Ectodermal cell (in vitro differentiated cells): Measurements from ENCODE around the gene NRCAM.
A peak's percentile ranks its signal among the peaks of the same experiment; 100 is the strongest.

Experiments
- H3K27ac ChIP-seq: 2 replicates; pipeline ENCODE4 v1.7.0; 2013; ENCODE audit warnings: mild to moderate bottlenecking, low read depth, low read length; ENCODE audit not compliant: insufficient read depth, poor library complexity, severe bottlenecking
- H3K27me3 ChIP-seq: 2 replicates; pipeline ENCODE4 v1.7.0; 2013; ENCODE audit warnings: mild to moderate bottlenecking, low read length; ENCODE audit not compliant: insufficient read depth, control insufficient read depth, poor library complexity, severe bottlenecking
- H3K36me3 ChIP-seq: one replicate; pipeline ENCODE4 v1.7.0; 2013; ENCODE audit warnings: low read length; ENCODE audit not compliant: control insufficient read depth, insufficient read depth
- H3K4me1 ChIP-seq: one replicate; pipeline ENCODE4 v1.7.0; 2013; ENCODE audit warnings: low read length; ENCODE audit not compliant: control insufficient read depth, insufficient read depth
- H3K4me3 ChIP-seq: 2 replicates; pipeline ENCODE4 v1.7.0; 2013; ENCODE audit warnings: low read depth, low read length, control low read depth; ENCODE audit not compliant: insufficient read depth
- H3K9me3 ChIP-seq: 2 replicates; pipeline ENCODE4 v1.7.0; 2013; ENCODE audit warnings: mild to moderate bottlenecking, low read length, moderate library complexity; ENCODE audit not compliant: control insufficient read depth
- WGBS, 2 experiments: methylation state at CpG; one replicate each; pipeline ENCODE4 v1.1.7; 2013; ENCODE audit warnings: missing lambda C conversion rate in 2 of 2; 5-methylcytosine and 5-hydroxymethylcytosine counted together

The NRCAM gene

GRCh38 chr7:108450160-108450559, 6.1 kb downstream of the NRCAM start:
- Histone ChIP-seq H3K4me3 (no peak overlapping the region), H3K27me3 (peaks cover 16% of the 10 kb centered on the region), H3K36me3 (no peaks in the 10 kb centered on the region), H3K27ac (no peak overlapping the region), H3K9me3 (no peaks in the 10 kb centered on the region), H3K4me1 (peaks cover 20% of the 10 kb centered on the region)
- 88 to 100% methylated on average over 1 of the region's 1 CpG for WGBS, 2 experiments

GRCh38 chr7:108449521-108449920, 6.7 kb downstream of the NRCAM start:
- peaks cover 9% of the 10 kb centered on the region for H3K27me3 ChIP-seq
- H3K4me1 ChIP-seq, result peaks cover 20% of the 10 kb centered on the region
- peak overlapping the region; percentile 84 for H3K27ac ChIP-seq
- no peaks in the 10 kb centered on the region for H3K9me3 ChIP-seq
- no peaks in the 10 kb centered on the region for H3K36me3 ChIP-seq
- H3K4me3 ChIP-seq, result no peak overlapping the region

GRCh38 chr7:108448584-108449505, 7.4 kb downstream of the NRCAM start:
- WGBS, 2 experiments, result 53 to 56% methylated on average over 9 to 11 of the region's 11 CpGs
- peak overlapping the region; percentile 1 for H3K4me3 ChIP-seq
- H3K9me3 ChIP-seq, result no peaks in the 10 kb centered on the region
- peaks cover 20% of the 10 kb centered on the region for H3K4me1 ChIP-seq
- no peaks in the 10 kb centered on the region for H3K36me3 ChIP-seq
- peak overlapping the region; percentile 84 for H3K27ac ChIP-seq
- peaks cover 3% of the 10 kb centered on the region for H3K27me3 ChIP-seq

GRCh38 chr7:108442039-108442568, 14.1 kb downstream of the NRCAM start:
- no peak overlapping the region for H3K4me3 ChIP-seq
- H3K27ac ChIP-seq, result no peak overlapping the region
- H3K4me1 ChIP-seq, result no peaks in the 10 kb centered on the region
- 80 to 91% methylated on average over 5 of the region's 5 CpGs for WGBS, 2 experiments
- no peaks in the 10 kb centered on the region for H3K9me3 ChIP-seq
- no peaks in the 10 kb centered on the region for H3K27me3 ChIP-seq
- no peaks in the 10 kb centered on the region for H3K36me3 ChIP-seq

GRCh38 chr7:108441392-108441955, 14.8 kb downstream of the NRCAM start:
- H3K27me3 ChIP-seq, result no peaks in the 10 kb centered on the region

GRCh38 chr7:108440613-108441012, 15.6 kb downstream of the NRCAM start:
- no peaks in the 10 kb centered on the region for H3K36me3 ChIP-seq
- WGBS, 2 experiments, result 94 to 95% methylated on average over 3 of the region's 3 CpGs

More at GRCh38 chr7:108441392-108441955, 14.8 kb downstream of the NRCAM start:
- Histone ChIP-seq H3K36me3 (no peaks in the 10 kb centered on the region), H3K9me3 (no peaks in the 10 kb centered on the region), H3K4me1 (no peaks in the 10 kb centered on the region), H3K27ac (no peak overlapping the region), H3K4me3 (no peak overlapping the region)
- 94 to 95% methylated on average over 3 to 4 of the region's 4 CpGs for WGBS, 2 experiments

GRCh38 chr7:108436906-108437305, 19.3 kb downstream of the NRCAM start:
- H3K9me3 ChIP-seq, result no peaks in the 10 kb centered on the region
- no peaks in the 10 kb centered on the region for H3K4me1 ChIP-seq
- H3K27ac ChIP-seq, result no peak overlapping the region
- no peaks in the 10 kb centered on the region for H3K36me3 ChIP-seq
- no peak overlapping the region for H3K4me3 ChIP-seq
- no peaks in the 10 kb centered on the region for H3K27me3 ChIP-seq
- WGBS, 2 experiments, result 93 to 94% methylated on average over 3 of the region's 3 CpGs

More at GRCh38 chr7:108440613-108441012, 15.6 kb downstream of the NRCAM start:
- Histone ChIP-seq H3K27ac (no peak overlapping the region), H3K27me3 (no peaks in the 10 kb centered on the region), H3K9me3 (no peaks in the 10 kb centered on the region), H3K4me3 (no peak overlapping the region), H3K4me1 (no peaks in the 10 kb centered on the region)

- H3K27ac ChIP-seq, result no peak overlapping the region
- no peaks in the 10 kb centered on the region for H3K27me3 ChIP-seq
- no peaks in the 10 kb centered on the region for H3K9me3 ChIP-seq
- H3K4me3 ChIP-seq, result no peak overlapping the region
- 93 to 94% methylated on average over 2 of the region's 2 CpGs for WGBS, 2 experiments
- no peaks in the 10 kb centered on the region for H3K4me1 ChIP-seq
- H3K36me3 ChIP-seq, result no peaks in the 10 kb centered on the region
These were observed 22.2 kb downstream of the NRCAM start for GRCh38 chr7:108434010-108434409.

GRCh38 chr7:108431099-108431498, 25.1 kb downstream of the NRCAM start:
- Histone ChIP-seq H3K4me1 (no peaks in the 10 kb centered on the region), H3K9me3 (no peaks in the 10 kb centered on the region), H3K36me3 (no peaks in the 10 kb centered on the region), H3K27me3 (no peaks in the 10 kb centered on the region), H3K27ac (no peak overlapping the region), H3K4me3 (no peak overlapping the region)
- WGBS, 2 experiments, result 86 to 91% methylated on average over 1 of the region's 1 CpG

GRCh38 chr7:108430664-108431063, 25.6 kb downstream of the NRCAM start:
- Histone ChIP-seq H3K4me3 (no peak overlapping the region), H3K36me3 (no peaks in the 10 kb centered on the region)
- WGBS, 2 experiments, result 95% methylated on average over 1 of the region's 1 CpG

More at GRCh38 chr7:108430664-108431063, 25.6 kb downstream of the NRCAM start:
- Histone ChIP-seq H3K9me3 (no peaks in the 10 kb centered on the region), H3K4me1 (no peaks in the 10 kb centered on the region), H3K27me3 (no peaks in the 10 kb centered on the region), H3K27ac (no peak overlapping the region)
